ENCODE measurements around the gene CTNNBL1.
A peak's percentile ranks its signal among the peaks of the same experiment; 100 is the strongest.

The CTNNBL1 gene

GRCh38 chr20:37905671-37906613 lies 212.1 kb downstream of the CTNNBL1 start:
- H3K4me3 ChIP-seq (replicated peaks in 1 of 2; ENCODE audit: low read depth in 2 of 2, low read length in 2 of 2) = no peak overlapping the region
- no peak for TF ChIP-seq CTCF (IDR thresholded peaks at IDR 0.05; ENCODE audit: low read depth, low read length)
- no peak for DNase-seq (ENCODE audit: low read depth in 2 of 2)

GRCh38 chr20:37907330-37907676 lies 213.5 kb downstream of the CTNNBL1 start:
- no peak for DNase-seq (ENCODE audit: low read depth in 2 of 2)
- no peak for TF ChIP-seq CTCF (IDR thresholded peaks at IDR 0.05; ENCODE audit: low read depth, low read length)

GRCh38 chr20:37907677-37908401 lies 214.0 kb downstream of the CTNNBL1 start:
- DNase-seq (ENCODE audit: low read depth in 2 of 2) = peak; percentile 78 to 81
- H3K4me3 ChIP-seq (replicated peaks in 1 of 2; ENCODE audit: low read depth in 2 of 2, low read length in 2 of 2) = no peak overlapping the region
- TF ChIP-seq CTCF (IDR thresholded peaks at IDR 0.05; ENCODE audit: low read depth, low read length) = no peak

More at GRCh38 chr20:37907330-37907676, 213.5 kb downstream of the CTNNBL1 start:
- H3K4me3 ChIP-seq (replicated peaks in 1 of 2; ENCODE audit: low read depth in 2 of 2, low read length in 2 of 2) = no peak overlapping the region

GRCh38 chr20:37911261-37911660 lies 217.4 kb downstream of the CTNNBL1 start:
- TF ChIP-seq CTCF (IDR thresholded peaks at IDR 0.05; ENCODE audit: low read depth, low read length) = no peak
- no peak overlapping the region for H3K4me3 ChIP-seq (replicated peaks in 1 of 2; ENCODE audit: low read depth in 2 of 2, low read length in 2 of 2)
- DNase-seq (ENCODE audit: low read depth in 2 of 2) = no peak

GRCh38 chr20:37911838-37912281 lies 218.0 kb downstream of the CTNNBL1 start:
- peak; percentile 40 to 61 for DNase-seq (ENCODE audit: low read depth in 2 of 2)
- TF ChIP-seq CTCF (IDR thresholded peaks at IDR 0.05; ENCODE audit: low read depth, low read length) = no peak
- H3K4me3 ChIP-seq (replicated peaks in 1 of 2; ENCODE audit: low read depth in 2 of 2, low read length in 2 of 2) = no peak overlapping the region

- DNase-seq (ENCODE audit: low read depth in 2 of 2) = no peak
- H3K4me3 ChIP-seq (replicated peaks in 1 of 2; ENCODE audit: low read depth in 2 of 2, low read length in 2 of 2) = no peak overlapping the region
- no peak for TF ChIP-seq CTCF (IDR thresholded peaks at IDR 0.05; ENCODE audit: low read depth, low read length)
Observed at GRCh38 chr20:37912874-37913273, 219.0 kb downstream of the CTNNBL1 start.

All from cardiac fibroblast (primary cell).